Keratinocyte (primary cell): ENCODE measurements around the gene PCNX4.

Source experiments
- EZH2 ChIP-seq: IDR thresholded peaks from one replicate; pipeline ENCODE4 v1.6.1; 2012; ENCODE audit warnings: inconsistent platforms, mild to moderate bottlenecking, low read length, moderate library complexity
- TF ChIP-seq, protein P1 (sequence below), 3 experiments: IDR thresholded peaks in 1 of 3; conservative IDR thresholded peaks in 1 of 3; optimal IDR thresholded peaks in 1 of 3; 2 replicates in 2 of 3; 3 replicates in 1 of 3; pipeline versions ENCODE3 to v1.5.1; 2011; ENCODE audit warnings: low read length in 3 of 3, mild to moderate bottlenecking in 3 of 3, moderate library complexity in 2 of 3, control low read depth in 1 of 3, inconsistent platforms in 1 of 3; ENCODE audit not compliant: insufficient read depth in 2 of 3; ENCODE audit errors: extremely low read depth in 1 of 3

DNA sequence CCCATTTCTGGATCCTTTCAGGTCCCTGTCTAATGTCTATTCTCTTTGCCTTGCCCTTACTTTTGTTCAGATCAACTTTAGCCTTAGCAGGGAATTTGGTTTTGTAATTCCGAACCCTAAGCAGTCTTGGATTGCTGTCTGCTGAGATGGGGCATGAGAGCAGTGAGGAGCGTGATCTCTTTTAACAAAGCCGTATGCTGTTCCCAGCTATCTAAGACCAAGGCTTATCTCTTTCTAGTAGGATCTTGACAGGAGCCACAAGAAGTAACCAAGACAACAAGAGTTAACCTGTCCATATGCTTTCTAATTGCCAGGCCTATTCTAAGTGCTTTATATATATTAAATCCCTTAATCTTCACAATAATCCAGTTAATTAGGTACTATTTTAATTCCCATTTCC lies 78.0 kb downstream of the PCNX4 start:
- TF ChIP-seq, protein P1, sequence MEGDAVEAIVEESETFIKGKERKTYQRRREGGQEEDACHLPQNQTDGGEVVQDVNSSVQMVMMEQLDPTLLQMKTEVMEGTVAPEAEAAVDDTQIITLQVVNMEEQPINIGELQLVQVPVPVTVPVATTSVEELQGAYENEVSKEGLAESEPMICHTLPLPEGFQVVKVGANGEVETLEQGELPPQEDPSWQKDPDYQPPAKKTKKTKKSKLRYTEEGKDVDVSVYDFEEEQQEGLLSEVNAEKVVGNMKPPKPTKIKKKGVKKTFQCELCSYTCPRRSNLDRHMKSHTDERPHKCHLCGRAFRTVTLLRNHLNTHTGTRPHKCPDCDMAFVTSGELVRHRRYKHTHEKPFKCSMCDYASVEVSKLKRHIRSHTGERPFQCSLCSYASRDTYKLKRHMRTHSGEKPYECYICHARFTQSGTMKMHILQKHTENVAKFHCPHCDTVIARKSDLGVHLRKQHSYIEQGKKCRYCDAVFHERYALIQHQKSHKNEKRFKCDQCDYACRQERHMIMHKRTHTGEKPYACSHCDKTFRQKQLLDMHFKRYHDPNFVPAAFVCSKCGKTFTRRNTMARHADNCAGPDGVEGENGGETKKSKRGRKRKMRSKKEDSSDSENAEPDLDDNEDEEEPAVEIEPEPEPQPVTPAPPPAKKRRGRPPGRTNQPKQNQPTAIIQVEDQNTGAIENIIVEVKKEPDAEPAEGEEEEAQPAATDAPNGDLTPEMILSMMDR (optimal IDR thresholded peaks at IDR 0.05 in 1 of 3, IDR thresholded peaks at IDR 0.05 in 1 of 3, conservative IDR thresholded peaks at IDR 0.05 in 1 of 3; ENCODE audit: extremely low read depth in 1 of 3, insufficient read depth in 2 of 3, low read length in 3 of 3), result no peak
- no peak for TF ChIP-seq EZH2
